ENCODE results near the gene COX7A2L.

- TF ChIP-seq POLR2AphosphoS5 (IDR thresholded peaks at IDR 0.05), result no peak
- TF ChIP-seq, protein P1, sequence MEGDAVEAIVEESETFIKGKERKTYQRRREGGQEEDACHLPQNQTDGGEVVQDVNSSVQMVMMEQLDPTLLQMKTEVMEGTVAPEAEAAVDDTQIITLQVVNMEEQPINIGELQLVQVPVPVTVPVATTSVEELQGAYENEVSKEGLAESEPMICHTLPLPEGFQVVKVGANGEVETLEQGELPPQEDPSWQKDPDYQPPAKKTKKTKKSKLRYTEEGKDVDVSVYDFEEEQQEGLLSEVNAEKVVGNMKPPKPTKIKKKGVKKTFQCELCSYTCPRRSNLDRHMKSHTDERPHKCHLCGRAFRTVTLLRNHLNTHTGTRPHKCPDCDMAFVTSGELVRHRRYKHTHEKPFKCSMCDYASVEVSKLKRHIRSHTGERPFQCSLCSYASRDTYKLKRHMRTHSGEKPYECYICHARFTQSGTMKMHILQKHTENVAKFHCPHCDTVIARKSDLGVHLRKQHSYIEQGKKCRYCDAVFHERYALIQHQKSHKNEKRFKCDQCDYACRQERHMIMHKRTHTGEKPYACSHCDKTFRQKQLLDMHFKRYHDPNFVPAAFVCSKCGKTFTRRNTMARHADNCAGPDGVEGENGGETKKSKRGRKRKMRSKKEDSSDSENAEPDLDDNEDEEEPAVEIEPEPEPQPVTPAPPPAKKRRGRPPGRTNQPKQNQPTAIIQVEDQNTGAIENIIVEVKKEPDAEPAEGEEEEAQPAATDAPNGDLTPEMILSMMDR (IDR thresholded peaks at IDR 0.05), result no peak
- no peak for TF ChIP-seq EP300 (IDR thresholded peaks at IDR 0.05)
- no peak for TF ChIP-seq POLR2A (IDR thresholded peaks at IDR 0.05; ENCODE audit: low read depth)
Observed at GRCh38 chr2:42324949-42325348, 36.1 kb downstream of the COX7A2L start.
